Activated CD4-positive, alpha-beta T cell treated with anti-CD3 and anti-CD28 coated beads for 24 hours (primary cell): ENCODE data around the gene SCG2.

Experiments used
- DNase-seq, 2 donors: peaks; one replicate each; pipeline ENCODE4 v3.0.0-alpha.2; 2020; ENCODE audit warnings: low read depth in 2 of 2

SCG2 gene

DNA sequence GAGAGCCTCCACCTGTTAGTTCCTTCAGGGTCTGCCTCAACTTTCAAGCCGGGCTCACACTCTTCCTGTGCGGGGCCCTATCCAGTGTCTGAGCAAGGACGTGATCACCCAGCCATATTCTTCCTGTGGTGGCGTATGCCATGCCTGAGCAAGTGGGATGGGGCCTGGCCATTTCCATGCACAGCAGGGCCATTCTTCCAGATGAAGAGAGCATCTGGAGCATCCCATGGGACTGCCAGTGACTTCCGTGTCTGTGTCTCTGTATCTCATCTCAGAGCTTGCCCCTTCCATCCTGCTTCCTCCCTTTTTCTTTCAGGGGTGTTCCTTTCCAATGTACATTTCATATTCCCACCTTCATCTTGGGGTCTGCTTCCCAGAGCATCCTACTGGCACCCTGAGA, 20.2 kb downstream of the SCG2 start:
- DNase-seq = no peak

DNA sequence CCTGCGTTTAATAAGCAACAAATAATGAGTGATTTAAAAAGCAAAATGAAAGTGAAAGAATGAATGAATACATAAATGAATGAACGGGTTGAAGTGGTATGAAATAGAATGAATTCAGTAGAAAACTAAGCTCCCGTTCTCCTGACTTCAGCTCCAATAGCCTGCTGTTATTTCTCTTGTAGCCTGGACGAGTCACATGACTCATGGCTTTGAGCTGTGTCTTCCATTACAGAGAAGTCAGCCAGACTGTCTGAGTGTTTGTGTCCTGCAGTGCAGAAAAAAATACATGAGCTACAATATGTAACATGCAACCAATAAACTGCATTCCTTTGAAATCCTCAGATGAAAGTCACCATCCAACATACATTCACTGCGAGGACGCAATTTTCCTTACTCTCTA, 21.2 kb downstream of the SCG2 start:
- no peak for DNase-seq

DNA sequence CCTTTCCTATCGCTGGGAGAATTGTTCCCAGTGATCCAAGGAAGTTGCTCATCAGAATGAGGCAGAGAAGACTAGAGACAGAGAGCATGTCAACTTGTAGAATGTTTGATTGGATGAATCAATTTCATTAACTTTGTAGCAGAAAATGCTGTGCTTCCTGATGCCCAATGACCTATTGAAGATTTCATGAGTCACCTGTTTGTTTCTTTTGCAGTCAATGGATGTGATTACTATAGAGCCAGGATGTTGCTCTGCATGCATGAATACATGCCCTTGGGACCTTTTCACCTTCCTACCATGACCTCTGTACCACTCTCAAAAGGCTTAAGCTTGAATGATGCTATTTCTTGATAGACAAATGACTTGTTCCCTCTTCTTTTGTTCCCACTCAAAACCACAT, 23.3 kb downstream of the SCG2 start:
- DNase-seq = no peak

GRCh38 chr2:223576873-223577272, 25.3 kb downstream of the SCG2 start:
- DNase-seq = no peak

- DNase-seq = no peak
These were observed 31.4 kb downstream of the SCG2 start for GRCh38 chr2:223570784-223571183.

DNA sequence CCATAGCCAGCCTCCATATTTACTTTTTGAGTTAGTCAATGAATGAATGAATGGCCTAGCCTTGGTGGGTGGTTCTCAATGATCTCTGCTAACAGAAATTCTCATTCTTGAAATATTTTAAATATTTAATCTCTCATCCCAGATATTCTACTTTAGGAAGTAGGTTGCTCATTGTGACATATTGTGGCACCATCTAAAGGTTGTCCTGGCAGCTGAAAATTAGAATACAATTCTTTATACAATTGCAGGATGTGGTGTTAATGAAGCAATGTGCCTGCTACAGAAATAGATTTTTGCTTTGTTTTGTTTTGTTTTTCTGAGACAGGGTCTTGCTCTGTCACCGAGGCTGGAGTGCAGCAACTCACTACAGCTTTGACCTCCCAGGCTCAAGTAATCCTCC, 35.8 kb downstream of the SCG2 start:
- DNase-seq = no peak

DNA sequence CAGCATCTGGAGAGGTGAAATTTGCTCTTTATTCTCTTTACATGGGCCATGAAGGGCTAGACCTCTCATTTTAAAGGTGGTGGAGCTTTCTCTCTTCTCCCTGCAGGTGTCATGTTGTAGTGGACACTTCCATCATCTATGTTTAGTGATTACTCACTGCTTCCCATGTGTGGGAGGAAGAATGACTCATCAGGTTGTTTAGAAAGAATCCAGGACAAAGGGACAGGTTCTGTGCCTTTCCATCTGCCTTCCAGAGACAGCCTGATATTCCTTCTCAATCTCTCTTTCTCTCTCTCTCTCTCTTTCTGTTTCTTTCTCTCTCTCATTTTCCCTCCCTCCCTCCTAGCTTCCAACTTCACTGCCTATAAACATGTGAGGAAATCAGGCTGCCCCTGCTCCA, 38.7 kb downstream of the SCG2 start:
- DNase-seq = no peak

DNA sequence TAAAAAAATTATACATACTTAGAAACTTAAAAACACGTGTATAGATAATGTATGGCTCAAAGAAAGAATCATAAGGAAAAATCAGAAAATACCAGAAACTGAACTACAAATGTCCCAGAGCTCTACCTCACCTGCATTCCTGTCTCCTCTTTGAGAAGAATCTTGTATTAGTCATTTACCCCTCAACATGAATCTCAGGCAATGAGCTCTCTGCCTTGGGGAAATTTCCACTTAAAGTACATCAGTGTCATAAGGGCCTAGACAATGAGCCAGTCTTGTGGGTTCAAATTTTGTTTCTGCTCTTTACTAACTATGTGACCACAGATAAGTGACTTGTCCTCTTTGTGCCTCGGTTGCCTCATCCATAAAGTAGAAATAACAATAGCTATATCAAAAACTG, 40.1 kb downstream of the SCG2 start:
- DNase-seq = no peak

DNA sequence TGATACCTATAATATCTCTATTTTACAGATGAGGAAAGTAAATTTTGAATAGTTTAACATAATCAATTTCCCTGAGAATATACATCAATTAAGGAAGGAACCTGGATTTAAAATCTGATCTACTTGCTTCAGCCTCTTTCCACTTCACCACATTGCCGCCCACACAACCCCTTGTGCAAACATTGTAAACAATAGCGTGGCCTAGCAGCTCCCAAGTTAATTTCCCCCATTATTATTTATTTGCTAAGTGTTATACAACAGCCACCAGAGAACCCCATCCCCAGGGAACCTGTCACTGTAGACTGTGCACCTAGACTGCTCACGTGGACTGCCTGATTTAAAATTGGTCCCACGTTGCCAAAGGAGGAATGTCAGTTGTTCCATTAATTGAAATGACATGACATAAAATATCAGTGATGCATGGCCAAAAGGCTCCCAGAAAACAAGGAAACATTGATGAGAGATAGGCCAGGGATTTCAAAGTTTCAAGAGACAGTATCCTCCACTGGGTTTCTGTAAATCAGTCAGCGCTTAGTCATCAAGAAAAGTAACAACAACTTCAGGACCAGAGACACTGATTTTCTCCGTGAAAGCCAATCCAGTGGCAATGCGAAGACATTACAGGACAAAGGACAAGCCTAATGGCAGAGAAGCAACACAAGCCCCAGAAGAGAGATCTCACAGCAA, 41.3 kb downstream of the SCG2 start:
- no peak for DNase-seq

GRCh38 chr2:223558970-223559369, 43.2 kb downstream of the SCG2 start:
- DNase-seq = no peak

DNA sequence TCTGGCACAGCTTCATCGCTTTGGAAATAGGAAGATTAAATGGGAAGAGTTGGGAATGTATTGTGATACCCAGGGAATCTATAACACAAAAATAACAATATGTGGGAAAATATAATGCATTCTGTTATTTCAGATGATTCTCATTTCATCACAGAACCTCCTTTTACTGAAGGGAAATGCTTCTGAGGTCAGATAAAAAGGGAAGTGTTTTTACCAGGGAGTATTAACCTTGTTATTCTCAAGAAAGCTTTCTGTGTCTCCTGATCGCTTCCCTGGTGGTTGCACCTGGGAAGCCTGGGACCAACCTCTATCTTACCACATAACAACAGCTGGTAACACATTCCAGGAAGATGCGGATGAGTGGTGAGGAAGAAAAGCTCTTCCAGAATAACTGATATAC, 47.2 kb downstream of the SCG2 start:
- no peak for DNase-seq

DNA sequence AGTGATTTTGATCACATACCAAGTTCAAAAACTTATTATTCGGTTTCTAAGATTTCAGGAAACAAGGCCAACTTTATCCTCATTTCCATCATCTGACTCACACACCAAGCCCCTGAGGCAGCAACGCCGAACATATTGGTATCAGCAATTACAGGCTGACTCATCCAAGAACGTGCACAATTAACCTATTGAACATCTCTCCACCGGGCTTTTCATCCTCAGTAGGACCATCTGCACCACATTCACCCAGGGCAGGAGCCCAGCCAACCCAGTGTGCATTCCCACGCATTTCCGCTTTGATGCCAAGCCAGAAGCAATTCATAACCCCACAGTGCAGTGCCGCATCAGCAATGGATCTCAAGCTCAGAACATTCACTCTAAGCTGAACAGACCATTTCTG, 52.9 kb downstream of the SCG2 start:
- no peak for DNase-seq

- no peak for DNase-seq
These were observed 54.0 kb downstream of the SCG2 start for GRCh38 chr2:223548194-223548593.
